PC-9 (cell line): ENCODE results near the gene ACTN3.

ENCODE experiments used
- EZH2 ChIP-seq: fragments of 200-600 bp; sonication (generic); IDR thresholded peaks from 2 replicates; pipeline ENCODE4 v1.8.0; 2017; ENCODE audit warnings: antibody characterized with exemption, low read depth
- TF ChIP-seq, protein P1 (sequence below): fragments of 200-600 bp; sonication (generic); conservative IDR thresholded peaks from 2 replicates; pipeline ENCODE4 v1.6.1; 2017; ENCODE audit warnings: mixed run types, antibody characterized with exemption, mild to moderate bottlenecking, moderate library complexity

DNA sequence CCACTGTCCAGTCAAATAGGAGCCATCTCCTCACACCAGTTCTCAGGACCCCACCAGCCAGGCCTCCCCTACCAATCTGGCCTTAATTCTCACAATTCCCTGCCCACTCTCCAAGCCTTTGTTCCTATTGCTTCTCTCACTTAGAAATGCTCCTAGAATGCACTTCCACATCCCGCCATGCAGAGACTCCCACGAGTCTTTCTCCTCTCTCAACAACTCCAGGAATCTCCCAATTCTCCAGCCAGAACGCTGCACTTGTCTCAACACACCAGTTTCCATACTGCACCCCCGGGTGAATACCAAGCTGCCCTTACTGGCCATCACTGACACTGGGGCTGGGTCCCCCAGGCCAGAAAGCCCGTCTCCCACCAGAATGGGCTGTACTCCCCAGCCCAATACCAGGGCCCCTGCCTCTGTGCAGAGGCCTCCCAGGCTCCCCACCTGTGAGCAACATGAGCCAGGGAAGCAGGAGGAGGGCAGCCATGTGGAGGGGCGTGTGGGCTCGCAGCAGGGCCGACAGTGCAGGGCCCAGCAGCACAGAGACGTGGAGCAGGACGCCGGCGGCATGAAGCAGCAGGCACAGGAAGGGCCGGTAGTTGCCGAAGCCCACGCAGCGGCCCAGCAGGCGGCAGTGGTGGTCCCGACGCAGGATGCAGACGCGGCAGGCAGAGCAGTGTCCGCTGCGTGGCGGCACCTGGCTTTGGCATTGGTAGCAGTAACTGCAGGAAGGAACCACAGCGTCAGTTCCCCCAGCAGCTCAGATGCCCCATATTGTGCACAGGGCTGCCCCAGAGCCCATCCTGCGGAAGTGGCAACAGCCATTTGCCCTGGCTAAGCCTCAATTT lies 3.2 kb upstream of the ACTN3 start:
- TF ChIP-seq, protein P1, sequence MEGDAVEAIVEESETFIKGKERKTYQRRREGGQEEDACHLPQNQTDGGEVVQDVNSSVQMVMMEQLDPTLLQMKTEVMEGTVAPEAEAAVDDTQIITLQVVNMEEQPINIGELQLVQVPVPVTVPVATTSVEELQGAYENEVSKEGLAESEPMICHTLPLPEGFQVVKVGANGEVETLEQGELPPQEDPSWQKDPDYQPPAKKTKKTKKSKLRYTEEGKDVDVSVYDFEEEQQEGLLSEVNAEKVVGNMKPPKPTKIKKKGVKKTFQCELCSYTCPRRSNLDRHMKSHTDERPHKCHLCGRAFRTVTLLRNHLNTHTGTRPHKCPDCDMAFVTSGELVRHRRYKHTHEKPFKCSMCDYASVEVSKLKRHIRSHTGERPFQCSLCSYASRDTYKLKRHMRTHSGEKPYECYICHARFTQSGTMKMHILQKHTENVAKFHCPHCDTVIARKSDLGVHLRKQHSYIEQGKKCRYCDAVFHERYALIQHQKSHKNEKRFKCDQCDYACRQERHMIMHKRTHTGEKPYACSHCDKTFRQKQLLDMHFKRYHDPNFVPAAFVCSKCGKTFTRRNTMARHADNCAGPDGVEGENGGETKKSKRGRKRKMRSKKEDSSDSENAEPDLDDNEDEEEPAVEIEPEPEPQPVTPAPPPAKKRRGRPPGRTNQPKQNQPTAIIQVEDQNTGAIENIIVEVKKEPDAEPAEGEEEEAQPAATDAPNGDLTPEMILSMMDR: no peak
- TF ChIP-seq EZH2: no peak
